A549 (cell line): ENCODE measurements around the gene SKI. TPM values are rescaled to one million over a fixed set of nuclear protein-coding genes. Genes with fewer than 3 reads are reported as not detected.

Experiments used
- ATAC-seq, 2 experiments: fragments of 200-7000 bp in 1 of 2; fragments of >200 bp in 1 of 2; cut with Nextera tagmentation in 1 of 2; cut with Tn5 transposase in 1 of 2; 3 replicates each; pipeline versions ENCODE4 v1.8.0 to v1.9.1; 2018 to 2020; ENCODE audit warnings: mild to moderate bottlenecking in 1 of 2, moderate library complexity in 1 of 2
- CTCF ChIA-PET: fragments of 300-600 bp; sonication (Branson Sonifier 250); formaldehyde crosslinking; extraction: SDS; loops from one replicate; lab custom pipeline; 2021; ENCODE audit warnings: antibody characterized with exemption, inconsistent platforms; lab: Yijun Ruan, JAX
- POLR2A ChIA-PET: fragments of 350-600 bp; formaldehyde crosslinking; extraction: SDS; loops from one replicate; lab custom pipeline; 2021; ENCODE audit warnings: antibody characterized with exemption, inconsistent platforms; lab: Yijun Ruan, JAX
- DNase-seq, 2 experiments: peaks; one replicate each; pipeline versions ENCODE4 v3.0.0 to v3.0.0-alpha.2; 2011 to 2016; ENCODE audit warnings: low read depth in 1 of 2, low spot score in 1 of 2
- FAIRE-seq: peaks from 2 replicates; lab custom pipeline; 2011; peaks lifted over from hg19 to GRCh38; lab: Jason Lieb, UNC
- H3K27ac ChIP-seq, 2 experiments: fragments of >200 bp; sonication (Bioruptor Twin); formaldehyde crosslinking; 3 replicates each; pipeline ENCODE4 v1.5.1; 2016 to 2017
- H3K4me1 ChIP-seq: fragments of >200 bp; sonication (Bioruptor Twin); formaldehyde crosslinking; 3 replicates; pipeline ENCODE4 v1.6.1; 2016
- H3K4me2 ChIP-seq: fragments of >200 bp; sonication (Bioruptor Twin); formaldehyde crosslinking; 3 replicates; pipeline ENCODE4 v1.6.1; 2016
- H3K4me3 ChIP-seq: fragments of >200 bp; sonication (Bioruptor Twin); formaldehyde crosslinking; 3 replicates; pipeline ENCODE4 v1.5.1; 2016
- H3K9me3 ChIP-seq: fragments of >200 bp; sonication (Bioruptor Twin); formaldehyde crosslinking; 3 replicates; pipeline ENCODE4 v1.6.1; 2016
- ATOH8 ChIP-seq: fragments of 250-450 bp; sonication (Bioruptor Pico); IDR thresholded peaks from 2 replicates; pipeline ENCODE4 v1.5.0; 2020; ENCODE audit warnings: low read depth, mild to moderate bottlenecking, moderate library complexity
- CBX8 ChIP-seq: fragments of 200-600 bp; sonication (generic); IDR thresholded peaks from 2 replicates; pipeline ENCODE4 v1.6.1; 2016
- CEBPB ChIP-seq, 2 experiments: fragments of >200 bp in 1 of 2; sonication (Bioruptor Twin) in 1 of 2; formaldehyde crosslinking in 1 of 2; IDR thresholded peaks; 2 replicates each; pipeline ENCODE4 v1.6.1; 2012 to 2016
- CHD2 ChIP-seq: fragments of 150-350 bp; IDR thresholded peaks from 2 replicates; pipeline ENCODE4 v1.6.1; 2014; ENCODE audit warnings: low read length; ENCODE audit not compliant: partially characterized antibody
- CHD4 ChIP-seq: fragments of 200-600 bp; sonication (generic); IDR thresholded peaks from 2 replicates; pipeline ENCODE4 v1.6.1; 2016; ENCODE audit warnings: antibody characterized with exemption, mild to moderate bottlenecking, borderline replicate concordance
- CTCF ChIP-seq: fragments of >200 bp; sonication (Bioruptor Twin); formaldehyde crosslinking; IDR thresholded peaks from 3 replicates; pipeline ENCODE4 v1.5.1; 2016
- E2F6 ChIP-seq: IDR thresholded peaks from 2 replicates; pipeline ENCODE4 v1.6.1; 2012; ENCODE audit warnings: low read depth, borderline replicate concordance
- EHF ChIP-seq: fragments of 250-450 bp; sonication (Bioruptor Pico); IDR thresholded peaks from 2 replicates; pipeline ENCODE4 v1.5.0; 2020; ENCODE audit warnings: mild to moderate bottlenecking
- EHMT2 ChIP-seq: fragments of 200-600 bp; sonication (generic); IDR thresholded peaks from 2 replicates; pipeline ENCODE4 v1.6.1; 2016; ENCODE audit warnings: antibody characterized with exemption, low read depth, mild to moderate bottlenecking, moderate library complexity
- EP300 ChIP-seq, 2 experiments: fragments of >200 bp; sonication (Bioruptor Twin); formaldehyde crosslinking; IDR thresholded peaks; 2 replicates in 1 of 2; 3 replicates in 1 of 2; pipeline ENCODE4 v1.6.1; 2016 to 2017
- FOSL2 ChIP-seq, 2 experiments: fragments of 450-650 bp in 1 of 2; fragments of >200 bp in 1 of 2; sonication (Bioruptor Twin) in 1 of 2; formaldehyde crosslinking; IDR thresholded peaks; 2 replicates each; pipeline versions ENCODE4 v1.5.0 to v1.6.1; 2016 to 2020; ENCODE audit warnings: mild to moderate bottlenecking in 1 of 2, moderate library complexity in 1 of 2
- GATA3 ChIP-seq: IDR thresholded peaks from 2 replicates; pipeline ENCODE4 v1.6.1; 2012; ENCODE audit warnings: borderline replicate concordance
- HOXB13 ChIP-seq: fragments of 250-450 bp; sonication (Bioruptor Pico); IDR thresholded peaks from 2 replicates; pipeline ENCODE4 v1.5.0; 2020; ENCODE audit warnings: low read depth, mild to moderate bottlenecking, moderate library complexity
- HOXB5 ChIP-seq: fragments of 250-450 bp; sonication (Bioruptor Pico); IDR thresholded peaks from 2 replicates; pipeline ENCODE4 v1.5.0; 2020; ENCODE audit warnings: mild to moderate bottlenecking, moderate library complexity
- KDM1A ChIP-seq: fragments of 200-600 bp; sonication (generic); IDR thresholded peaks from 2 replicates; pipeline ENCODE4 v1.6.1; 2016; ENCODE audit warnings: low read depth, mild to moderate bottlenecking
- KDM5A ChIP-seq: fragments of 200-600 bp; sonication (generic); IDR thresholded peaks from 2 replicates; pipeline ENCODE4 v1.6.1; 2016; ENCODE audit warnings: antibody characterized with exemption, mild to moderate bottlenecking
- MYC ChIP-seq: IDR thresholded peaks from 2 replicates; pipeline ENCODE4 v1.6.1; 2012; ENCODE audit warnings: mild to moderate bottlenecking, inconsistent platforms, low read length, improper control_type of control experiment, borderline replicate concordance
- NFE2L2 ChIP-seq: fragments of 150-350 bp; conservative IDR thresholded peaks from 2 replicates; pipeline ENCODE4 v1.6.1; 2014; ENCODE audit warnings: low read length
- POLR2AphosphoS2 ChIP-seq: conservative IDR thresholded peaks from 2 replicates; pipeline ENCODE4 v1.6.1; 2012; ENCODE audit warnings: low read length, improper control_type of control experiment, inconsistent platforms
- RAD21 ChIP-seq, 2 experiments: fragments of >200 bp in 1 of 2; sonication (Bioruptor Twin) in 1 of 2; formaldehyde crosslinking in 1 of 2; IDR thresholded peaks in 1 of 2; conservative IDR thresholded peaks in 1 of 2; 2 replicates in 1 of 2; 3 replicates in 1 of 2; pipeline ENCODE4 v1.6.1; 2012 to 2018; ENCODE audit warnings: inconsistent platforms in 1 of 2
- RARB ChIP-seq: fragments of 250-450 bp; sonication (Bioruptor Pico); IDR thresholded peaks from 2 replicates; pipeline ENCODE4 v1.8.0; 2021; ENCODE audit warnings: mild to moderate bottlenecking, moderate library complexity
- RFX5 ChIP-seq: fragments of 450-650 bp; IDR thresholded peaks from 2 replicates; pipeline ENCODE4 v1.7.1; 2014; ENCODE audit warnings: antibody characterized with exemption, mild to moderate bottlenecking, moderate library complexity
- SMC3 ChIP-seq: fragments of >200 bp; sonication (Bioruptor Twin); formaldehyde crosslinking; IDR thresholded peaks from 3 replicates; pipeline ENCODE4 v1.6.1; 2018; ENCODE audit warnings: inconsistent platforms
- SREBF2 ChIP-seq: fragments of 450-650 bp; IDR thresholded peaks from 2 replicates; pipeline ENCODE4 v1.6.1; 2014; ENCODE audit warnings: mild to moderate bottlenecking, moderate library complexity
- TP53 ChIP-seq: fragments of 250-450 bp; sonication (Bioruptor Pico); IDR thresholded peaks from 2 replicates; pipeline ENCODE4 v1.5.0; 2021; ENCODE audit warnings: mild to moderate bottlenecking, moderate library complexity
- USF2 ChIP-seq: fragments of 450-650 bp; IDR thresholded peaks from 2 replicates; pipeline ENCODE4 v1.6.1; 2014; ENCODE audit warnings: antibody characterized with exemption
- ZFP36 ChIP-seq: fragments of 450-650 bp; IDR thresholded peaks from 2 replicates; pipeline ENCODE4 v1.6.1; 2014; ENCODE audit warnings: borderline replicate concordance; ENCODE audit not compliant: partially characterized antibody
- WGBS: methylation state at CpG from one replicate; pipeline ENCODE4 v1.1.6; 2017; ENCODE audit errors: missing lambda C conversion rate; 5-methylcytosine and 5-hydroxymethylcytosine counted together
- polyA plus RNA-seq, 4 experiments: library from polyadenylated mRNA; depleted of rRNA in 3 of 4; stranded (reverse); fragments of >200 nt; fragmentation: RNase III in 1 of 4; extraction: RNeasy Plus Mini Kit Qiagen cat#74134 plus additional on column Dnase treatment in 1 of 4; gene quantifications; 2 replicates in 3 of 4; 3 replicates in 1 of 4; pipeline ENCODE4 v1.2.3, GENCODE V29; 2011 to 2017
- TF ChIP-seq, protein P1 (sequence below): fragments of >200 bp; sonication (Bioruptor Twin); formaldehyde crosslinking; IDR thresholded peaks from 2 replicates; pipeline ENCODE4 v1.6.1; 2016

SKI gene
- polyA plus RNA-seq, 2 of the 4 experiments (the other 2 are of a cell fraction) = 2.8 to 12.0 TPM

DNA sequence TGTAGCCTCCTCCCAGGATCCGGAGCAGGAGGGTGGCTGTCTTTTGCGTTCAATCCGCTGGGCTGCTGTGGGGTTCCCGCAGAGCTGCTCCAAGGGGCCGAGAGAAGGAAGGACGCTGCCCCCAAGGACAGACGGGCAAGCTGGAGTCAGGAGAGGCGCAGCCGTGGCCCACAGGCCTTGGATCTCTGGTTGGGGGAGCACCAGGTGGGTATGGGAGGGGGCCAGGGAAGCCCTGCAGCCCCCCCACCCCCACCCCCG lies 15.9 kb upstream of the SKI start:
- Histone ChIP-seq H3K27ac (peak overlapping the region; percentile 99 to 100), H3K4me3 (peak overlapping the region; percentile 32), H3K4me2 (peak overlapping the region; percentile 76), H3K4me1 (peaks cover 61% of the 10 kb centered on the region), H3K9me3 (no peaks in the 10 kb centered on the region)
- WGBS = no CpG with 5 or more reads among the region's 10 CpGs
- no peak for DNase-seq
- ChIA-PET CTCF (interaction anchor here (0.8 to 2.0 kb wide), 9 partner anchors 9 to 172 kb away, joined by 3 to 14 read pairs (median 4); no protein-coding TSS in a partner anchor), POLR2A (interaction anchor here (0.9 to 1.7 kb wide), 6 partner anchors 12 to 180 kb away, joined by 3 to 9 read pairs (median 4); partner anchors contain the start of genes MORN1, RER1 and SKI)
- FAIRE-seq = no peak
- TF ChIP-seq KDM1A = no peak
- TF ChIP-seq FOSL2 (IDR thresholded peaks at IDR 0.05) = no peak
- no peak for TF ChIP-seq FOSL2 (CRISPR knock-in tag; IDR thresholded peaks at IDR 0.05)
- TF ChIP-seq, protein P1, sequence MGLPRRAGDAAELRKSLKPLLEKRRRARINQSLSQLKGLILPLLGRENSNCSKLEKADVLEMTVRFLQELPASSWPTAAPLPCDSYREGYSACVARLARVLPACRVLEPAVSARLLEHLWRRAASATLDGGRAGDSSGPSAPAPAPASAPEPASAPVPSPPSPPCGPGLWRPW = no peak
- no peak for TF ChIP-seq CTCF
- TF ChIP-seq GATA3 = no peak
- no peak for TF ChIP-seq HOXB5 (CRISPR knock-in tag)
- no peak for TF ChIP-seq ATOH8 (CRISPR knock-in tag)
- TF ChIP-seq CHD2 = no peak
- TF ChIP-seq RFX5 = no peak
- TF ChIP-seq EHMT2 = no peak
- TF ChIP-seq EHF (CRISPR knock-in tag) = no peak
- TF ChIP-seq E2F6 = no peak
- no peak for TF ChIP-seq POLR2AphosphoS2
- TF ChIP-seq CBX8 = no peak
- no peak for TF ChIP-seq MYC
- no peak for TF ChIP-seq NFE2L2
- no peak for TF ChIP-seq CEBPB (IDR thresholded peaks at IDR 0.05)
- no peak for TF ChIP-seq ZFP36
- ATAC-seq = peak; percentile 20 to 38

DNA sequence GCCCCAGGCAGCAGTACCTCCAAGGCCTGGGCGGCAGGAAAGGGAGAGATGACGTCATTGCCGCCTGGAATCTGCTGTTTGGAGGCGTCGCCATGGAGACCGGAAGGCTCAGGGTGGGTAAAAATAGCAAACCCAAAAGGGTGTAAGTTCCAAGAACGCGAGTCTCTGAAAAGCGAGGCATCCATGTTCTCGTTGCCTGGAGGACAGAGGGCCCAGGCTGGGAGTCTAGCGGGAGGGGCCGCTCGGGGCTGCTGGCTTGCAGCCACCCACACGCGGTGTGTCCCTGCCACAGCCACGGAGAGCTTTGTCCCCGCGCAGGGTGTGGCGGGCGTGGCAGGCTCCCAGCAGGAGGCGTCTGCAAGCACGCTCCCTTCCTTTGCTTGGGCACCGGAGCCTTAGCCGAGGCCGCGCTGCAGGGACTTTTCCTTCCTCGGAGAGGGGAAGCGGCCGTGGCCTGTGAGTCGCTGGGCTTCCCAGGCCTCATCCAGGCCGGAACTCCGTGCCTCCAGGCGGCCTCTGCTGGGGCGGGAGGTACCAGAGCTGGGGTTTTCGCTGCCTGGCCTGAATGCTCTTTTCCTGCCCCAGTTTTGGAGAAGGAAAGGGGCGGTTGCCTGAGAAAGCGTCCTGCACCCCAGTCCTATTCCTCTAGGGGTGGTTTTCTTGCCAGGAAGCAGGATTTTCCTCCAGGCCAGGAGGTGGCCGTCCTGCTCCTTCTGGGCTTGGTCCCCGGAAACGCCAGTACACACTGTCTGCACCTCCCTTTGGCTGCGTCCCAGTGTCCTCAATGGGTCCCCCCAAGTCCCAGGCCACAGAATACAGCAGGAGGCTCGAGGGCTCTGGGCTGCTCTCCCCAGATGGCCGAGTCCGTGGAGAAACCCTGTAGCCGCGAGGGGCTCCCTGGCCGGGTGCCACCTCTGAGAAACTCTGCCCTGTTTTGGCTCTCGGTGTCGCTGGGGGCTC lies 15.3 kb upstream of the SKI start:
- H3K4me3 ChIP-seq = peak overlapping the region; percentile 32
- FAIRE-seq (no peak), DNase-seq (peak; percentile 90 to 95), ATAC-seq (peak; percentile 64 to 72)
- H3K9me3 ChIP-seq = no peaks in the 10 kb centered on the region
- 1% methylated on average over 9 of the region's 49 CpGs for WGBS
- peak overlapping the region; percentile 99 to 100 for H3K27ac ChIP-seq
- ChIA-PET CTCF (interaction anchor here (0.8 to 2.0 kb wide), 7 partner anchors 8 to 195 kb away, joined by 3 to 14 read pairs (median 5); no protein-coding TSS in a partner anchor), POLR2A (interaction anchor here (0.9 to 1.7 kb wide), 6 partner anchors 11 to 179 kb away, joined by 3 to 9 read pairs (median 4); partner anchors contain the start of genes MORN1, RER1 and SKI)
- H3K4me1 ChIP-seq = peaks cover 55% of the 10 kb centered on the region
- H3K4me2 ChIP-seq = peak overlapping the region; percentile 76
- TF ChIP-seq GATA3 = no peak
- TF ChIP-seq NFE2L2 = no peak
- no peak for TF ChIP-seq EP300 (IDR thresholded peaks at IDR 0.05)
- 0 out of 2 replicates have a peak, but pooled peaks have one; percentile 63 for TF ChIP-seq RARB (CRISPR knock-in tag)
- no peak for TF ChIP-seq CHD2
- TF ChIP-seq CBX8 = no peak
- no peak for TF ChIP-seq USF2
- TF ChIP-seq EHMT2 = no peak
- no peak for TF ChIP-seq KDM5A
- peak in 1 of 2 experiments; percentile 20; a peak in 1 of 5 replicates for TF ChIP-seq RAD21 (conservative IDR thresholded peaks at IDR 0.05 in 1 of 2, IDR thresholded peaks at IDR 0.05 in 1 of 2)
- TF ChIP-seq ATOH8 (CRISPR knock-in tag) = no peak
- peak; percentile 84 for TF ChIP-seq E2F6
- TF ChIP-seq SREBF2 = no peak
- peak; percentile 91 for TF ChIP-seq HOXB13
- TF ChIP-seq CHD4 = no peak
- no peak for TF ChIP-seq RFX5
- TF ChIP-seq SMC3 = 0 out of 3 replicates have a peak, but pooled peaks have one; percentile 6
- TF ChIP-seq TP53 = no peak
